H1 (cell line): Measurements from ENCODE around the gene ENTREP3. TPM values are rescaled to one million over a fixed set of nuclear protein-coding genes. Genes with fewer than 3 reads are reported as not detected.

ENCODE experiments used
- EZH2 ChIP-seq: fragments of 200-600 bp; sonication (generic); IDR thresholded peaks from 2 replicates; pipeline ENCODE4 v1.7.1; 2012; ENCODE audit warnings: low read depth, mild to moderate bottlenecking, moderate library complexity, low read length, inconsistent platforms; ENCODE audit not compliant: severe bottlenecking
- KDM1A ChIP-seq: fragments of 200-600, 300-600 bp; sonication (generic); IDR thresholded peaks from 2 replicates; pipeline ENCODE4 v1.7.1; 2016; ENCODE audit warnings: mild to moderate bottlenecking, low read length, borderline replicate concordance
- NANOG ChIP-seq: IDR thresholded peaks from 2 replicates; pipeline ENCODE4 v1.6.1; 2011; ENCODE audit warnings: low read length, low read depth, mild to moderate bottlenecking, inconsistent platforms; ENCODE audit not compliant: insufficient read depth, poor library complexity, severe bottlenecking
- PHF8 ChIP-seq: fragments of 200-600 bp; sonication (generic); conservative IDR thresholded peaks from 2 replicates; pipeline ENCODE4 v1.7.1; 2012; ENCODE audit warnings: low read depth, mild to moderate bottlenecking, inconsistent platforms, low read length, moderate library complexity
- POU5F1 ChIP-seq: IDR thresholded peaks from 2 replicates; pipeline ENCODE4 v1.6.1; 2011; ENCODE audit warnings: low read depth, mild to moderate bottlenecking, low read length, moderate library complexity
- SUZ12 ChIP-seq: fragments of 200-600 bp; sonication (generic); IDR thresholded peaks from 2 replicates; pipeline ENCODE4 v1.6.1; 2012; ENCODE audit warnings: mild to moderate bottlenecking, inconsistent platforms, low read length, moderate library complexity, mixed read lengths
- TCF12 ChIP-seq: IDR thresholded peaks from 2 replicates; pipeline ENCODE4 v1.6.1; 2011; ENCODE audit warnings: low read depth, mild to moderate bottlenecking, low read length
- polyA plus RNA-seq, 7 experiments: library from polyadenylated mRNA; depleted of rRNA in 3 of 7; stranded (reverse) in 5 of 7; unstranded in 2 of 7; fragments of >200 nt in 5 of 7; fragments of 200-250 nt in 2 of 7; gene quantifications; 1 replicate in 5 of 7; 2 replicates in 1 of 7; 4 replicates in 1 of 7; pipeline versions ENCODE4 v1.2.1 to v1.2.3, GENCODE V29; 2011 to 2013; ENCODE audit warnings: missing spikeins in 2 of 7, mixed read lengths in 2 of 7
- total RNA-seq: library from RNA; stranded (reverse); fragmentation: NEBNext Ultra II Directional; extraction: Animal tissue kit (Norgen Biotek cat#: 25700); gene quantifications from 2 replicates; pipeline ENCODE4 v1.2.1, GENCODE V29; 2021
- TF ChIP-seq, protein P1 (sequence below): fragments of 300-600 bp; sonication (generic); IDR thresholded peaks from 2 replicates; pipeline ENCODE4 v1.7.1; 2012; ENCODE audit warnings: low read length, moderate library complexity, mild to moderate bottlenecking, inconsistent platforms; ENCODE audit not compliant: insufficient replicate concordance
- TF ChIP-seq, protein P2 (sequence below), 3 experiments: IDR thresholded peaks; 1 replicate in 2 of 3; 2 replicates in 1 of 3; pipeline versions ENCODE4 v1.5.1 to v1.6.1; 2011; ENCODE audit warnings: low read length in 3 of 3, mild to moderate bottlenecking in 3 of 3, inconsistent platforms in 2 of 3, low read depth in 1 of 3, moderate library complexity in 1 of 3; ENCODE audit not compliant: insufficient read depth in 1 of 3; ENCODE audit errors: control extremely low read depth in 1 of 3

ENTREP3 gene
- total and polyA plus RNA-seq, 2 of the 8 experiments (the other 6 are each of a cell fraction or from before 2014, with no cell fraction given) = 22.8 to 52.2 TPM

DNA sequence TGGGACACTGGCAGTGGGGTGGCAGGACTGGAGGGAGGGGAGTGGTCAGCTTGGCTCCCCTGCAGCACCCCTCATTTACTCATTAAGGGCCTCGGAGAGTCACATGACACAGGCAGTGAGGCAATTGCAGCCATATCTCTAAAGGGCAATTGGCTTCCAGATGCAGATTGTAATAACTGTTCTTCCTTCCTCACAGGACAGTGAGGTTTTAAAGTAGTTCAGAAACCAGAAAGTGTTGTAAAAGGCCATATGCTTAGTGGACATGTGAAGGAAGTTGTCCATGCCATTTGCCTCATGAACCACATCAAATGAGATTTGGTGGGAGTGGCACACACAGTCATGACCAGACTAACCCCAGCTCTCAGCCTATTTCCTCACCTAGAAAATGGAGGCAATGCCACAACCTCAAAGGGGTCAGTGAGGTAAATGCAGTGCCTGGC is 35.7 kb downstream of the ENTREP3 start (continued):
- TF ChIP-seq, protein P1, sequence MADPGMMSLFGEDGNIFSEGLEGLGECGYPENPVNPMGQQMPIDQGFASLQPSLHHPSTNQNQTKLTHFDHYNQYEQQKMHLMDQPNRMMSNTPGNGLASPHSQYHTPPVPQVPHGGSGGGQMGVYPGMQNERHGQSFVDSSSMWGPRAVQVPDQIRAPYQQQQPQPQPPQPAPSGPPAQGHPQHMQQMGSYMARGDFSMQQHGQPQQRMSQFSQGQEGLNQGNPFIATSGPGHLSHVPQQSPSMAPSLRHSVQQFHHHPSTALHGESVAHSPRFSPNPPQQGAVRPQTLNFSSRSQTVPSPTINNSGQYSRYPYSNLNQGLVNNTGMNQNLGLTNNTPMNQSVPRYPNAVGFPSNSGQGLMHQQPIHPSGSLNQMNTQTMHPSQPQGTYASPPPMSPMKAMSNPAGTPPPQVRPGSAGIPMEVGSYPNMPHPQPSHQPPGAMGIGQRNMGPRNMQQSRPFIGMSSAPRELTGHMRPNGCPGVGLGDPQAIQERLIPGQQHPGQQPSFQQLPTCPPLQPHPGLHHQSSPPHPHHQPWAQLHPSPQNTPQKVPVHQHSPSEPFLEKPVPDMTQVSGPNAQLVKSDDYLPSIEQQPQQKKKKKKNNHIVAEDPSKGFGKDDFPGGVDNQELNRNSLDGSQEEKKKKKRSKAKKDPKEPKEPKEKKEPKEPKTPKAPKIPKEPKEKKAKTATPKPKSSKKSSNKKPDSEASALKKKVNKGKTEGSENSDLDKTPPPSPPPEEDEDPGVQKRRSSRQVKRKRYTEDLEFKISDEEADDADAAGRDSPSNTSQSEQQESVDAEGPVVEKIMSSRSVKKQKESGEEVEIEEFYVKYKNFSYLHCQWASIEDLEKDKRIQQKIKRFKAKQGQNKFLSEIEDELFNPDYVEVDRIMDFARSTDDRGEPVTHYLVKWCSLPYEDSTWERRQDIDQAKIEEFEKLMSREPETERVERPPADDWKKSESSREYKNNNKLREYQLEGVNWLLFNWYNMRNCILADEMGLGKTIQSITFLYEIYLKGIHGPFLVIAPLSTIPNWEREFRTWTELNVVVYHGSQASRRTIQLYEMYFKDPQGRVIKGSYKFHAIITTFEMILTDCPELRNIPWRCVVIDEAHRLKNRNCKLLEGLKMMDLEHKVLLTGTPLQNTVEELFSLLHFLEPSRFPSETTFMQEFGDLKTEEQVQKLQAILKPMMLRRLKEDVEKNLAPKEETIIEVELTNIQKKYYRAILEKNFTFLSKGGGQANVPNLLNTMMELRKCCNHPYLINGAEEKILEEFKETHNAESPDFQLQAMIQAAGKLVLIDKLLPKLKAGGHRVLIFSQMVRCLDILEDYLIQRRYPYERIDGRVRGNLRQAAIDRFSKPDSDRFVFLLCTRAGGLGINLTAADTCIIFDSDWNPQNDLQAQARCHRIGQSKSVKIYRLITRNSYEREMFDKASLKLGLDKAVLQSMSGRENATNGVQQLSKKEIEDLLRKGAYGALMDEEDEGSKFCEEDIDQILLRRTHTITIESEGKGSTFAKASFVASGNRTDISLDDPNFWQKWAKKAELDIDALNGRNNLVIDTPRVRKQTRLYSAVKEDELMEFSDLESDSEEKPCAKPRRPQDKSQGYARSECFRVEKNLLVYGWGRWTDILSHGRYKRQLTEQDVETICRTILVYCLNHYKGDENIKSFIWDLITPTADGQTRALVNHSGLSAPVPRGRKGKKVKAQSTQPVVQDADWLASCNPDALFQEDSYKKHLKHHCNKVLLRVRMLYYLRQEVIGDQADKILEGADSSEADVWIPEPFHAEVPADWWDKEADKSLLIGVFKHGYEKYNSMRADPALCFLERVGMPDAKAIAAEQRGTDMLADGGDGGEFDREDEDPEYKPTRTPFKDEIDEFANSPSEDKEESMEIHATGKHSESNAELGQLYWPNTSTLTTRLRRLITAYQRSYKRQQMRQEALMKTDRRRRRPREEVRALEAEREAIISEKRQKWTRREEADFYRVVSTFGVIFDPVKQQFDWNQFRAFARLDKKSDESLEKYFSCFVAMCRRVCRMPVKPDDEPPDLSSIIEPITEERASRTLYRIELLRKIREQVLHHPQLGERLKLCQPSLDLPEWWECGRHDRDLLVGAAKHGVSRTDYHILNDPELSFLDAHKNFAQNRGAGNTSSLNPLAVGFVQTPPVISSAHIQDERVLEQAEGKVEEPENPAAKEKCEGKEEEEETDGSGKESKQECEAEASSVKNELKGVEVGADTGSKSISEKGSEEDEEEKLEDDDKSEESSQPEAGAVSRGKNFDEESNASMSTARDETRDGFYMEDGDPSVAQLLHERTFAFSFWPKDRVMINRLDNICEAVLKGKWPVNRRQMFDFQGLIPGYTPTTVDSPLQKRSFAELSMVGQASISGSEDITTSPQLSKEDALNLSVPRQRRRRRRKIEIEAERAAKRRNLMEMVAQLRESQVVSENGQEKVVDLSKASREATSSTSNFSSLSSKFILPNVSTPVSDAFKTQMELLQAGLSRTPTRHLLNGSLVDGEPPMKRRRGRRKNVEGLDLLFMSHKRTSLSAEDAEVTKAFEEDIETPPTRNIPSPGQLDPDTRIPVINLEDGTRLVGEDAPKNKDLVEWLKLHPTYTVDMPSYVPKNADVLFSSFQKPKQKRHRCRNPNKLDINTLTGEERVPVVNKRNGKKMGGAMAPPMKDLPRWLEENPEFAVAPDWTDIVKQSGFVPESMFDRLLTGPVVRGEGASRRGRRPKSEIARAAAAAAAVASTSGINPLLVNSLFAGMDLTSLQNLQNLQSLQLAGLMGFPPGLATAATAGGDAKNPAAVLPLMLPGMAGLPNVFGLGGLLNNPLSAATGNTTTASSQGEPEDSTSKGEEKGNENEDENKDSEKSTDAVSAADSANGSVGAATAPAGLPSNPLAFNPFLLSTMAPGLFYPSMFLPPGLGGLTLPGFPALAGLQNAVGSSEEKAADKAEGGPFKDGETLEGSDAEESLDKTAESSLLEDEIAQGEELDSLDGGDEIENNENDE = no peak
- TF ChIP-seq POU5F1 = no peak
- no peak for TF ChIP-seq KDM1A
- TF ChIP-seq SUZ12 = no peak
- TF ChIP-seq TCF12 = no peak
- no peak for TF ChIP-seq PHF8
- TF ChIP-seq EZH2 = no peak
- TF ChIP-seq, protein P2, sequence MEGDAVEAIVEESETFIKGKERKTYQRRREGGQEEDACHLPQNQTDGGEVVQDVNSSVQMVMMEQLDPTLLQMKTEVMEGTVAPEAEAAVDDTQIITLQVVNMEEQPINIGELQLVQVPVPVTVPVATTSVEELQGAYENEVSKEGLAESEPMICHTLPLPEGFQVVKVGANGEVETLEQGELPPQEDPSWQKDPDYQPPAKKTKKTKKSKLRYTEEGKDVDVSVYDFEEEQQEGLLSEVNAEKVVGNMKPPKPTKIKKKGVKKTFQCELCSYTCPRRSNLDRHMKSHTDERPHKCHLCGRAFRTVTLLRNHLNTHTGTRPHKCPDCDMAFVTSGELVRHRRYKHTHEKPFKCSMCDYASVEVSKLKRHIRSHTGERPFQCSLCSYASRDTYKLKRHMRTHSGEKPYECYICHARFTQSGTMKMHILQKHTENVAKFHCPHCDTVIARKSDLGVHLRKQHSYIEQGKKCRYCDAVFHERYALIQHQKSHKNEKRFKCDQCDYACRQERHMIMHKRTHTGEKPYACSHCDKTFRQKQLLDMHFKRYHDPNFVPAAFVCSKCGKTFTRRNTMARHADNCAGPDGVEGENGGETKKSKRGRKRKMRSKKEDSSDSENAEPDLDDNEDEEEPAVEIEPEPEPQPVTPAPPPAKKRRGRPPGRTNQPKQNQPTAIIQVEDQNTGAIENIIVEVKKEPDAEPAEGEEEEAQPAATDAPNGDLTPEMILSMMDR (IDR thresholded peaks at IDR 0.05; ENCODE audit: control extremely low read depth in 1 of 3, insufficient read depth in 1 of 3, low read depth in 1 of 3, low read length in 3 of 3) = no peak
- TF ChIP-seq NANOG = no peak
